A673 (cell line): ENCODE data around the gene DDX5.

Experiments used
- CTCF ChIP-seq: fragments of 300-800, 200-600 bp; sonication (generic); conservative IDR thresholded peaks from 2 replicates; pipeline ENCODE4 v1.5.1; 2017; ENCODE audit warnings: low read depth, mild to moderate bottlenecking, antibody characterized with exemption, low read length, moderate library complexity, mixed read lengths
- EZH2 ChIP-seq: fragments of 200-600 bp; sonication (generic); IDR thresholded peaks from 2 replicates; pipeline ENCODE4 v1.6.1; 2017; ENCODE audit warnings: borderline replicate concordance, low read depth, mild to moderate bottlenecking, mixed read lengths, antibody characterized with exemption, low read length; ENCODE audit not compliant: poor library complexity, severe bottlenecking

DNA sequence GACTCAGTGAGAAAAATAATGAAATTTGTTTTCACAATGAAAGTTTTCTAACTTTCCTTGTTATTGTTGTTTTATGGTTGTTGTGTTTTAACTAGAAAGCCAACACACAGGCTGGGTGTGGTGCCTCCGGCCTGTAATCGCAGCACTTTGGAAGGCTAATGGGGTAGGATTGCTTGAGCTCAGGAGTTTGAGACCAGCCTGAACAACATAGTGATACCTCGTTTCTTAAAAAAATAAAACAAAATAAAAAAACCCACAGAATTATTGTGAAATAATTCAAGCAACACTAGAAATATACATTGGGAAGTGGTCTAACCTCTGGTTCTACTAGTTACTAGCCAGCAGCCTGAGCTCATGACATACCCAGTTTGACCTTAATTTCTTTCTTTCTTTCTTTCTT, 56.5 kb downstream of the DDX5 start:
- TF ChIP-seq CTCF (no peak), EZH2 (no peak)
